GM19397 (cell line): Measurements from ENCODE around the gene ACADL.
"Not testable (repeated sequence)": the region's sequence is repeated elsewhere in the genome, so short reads cannot be mapped to it uniquely, and the experiment has no call there.

Experiments
- ATAC-seq: cut with Tn5 transposase; IDR thresholded peaks from one replicate; pipeline ENCODE4 v1.9.1; 2021; ENCODE audit warnings: mild to moderate bottlenecking, moderate library complexity; ENCODE audit not compliant: unreplicated experiment

ACADL gene

DNA sequence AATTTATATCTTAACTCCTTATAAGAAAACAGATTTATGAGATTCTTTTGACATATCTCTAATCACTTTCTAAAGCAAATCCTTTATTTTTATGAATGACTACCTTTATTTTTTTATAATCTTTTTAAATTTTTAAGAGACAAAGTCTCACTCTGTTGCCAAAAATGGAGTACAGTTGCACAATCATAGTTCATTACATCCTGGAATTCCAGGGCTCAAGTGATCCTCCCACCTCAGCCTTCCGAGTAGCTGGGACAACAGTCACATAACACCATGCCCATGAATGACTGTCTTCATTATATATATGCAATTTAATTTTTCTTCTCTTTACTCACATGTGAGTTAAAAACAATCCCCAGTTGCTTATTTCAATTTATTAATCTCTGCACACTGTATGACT, 21.7 kb downstream of the ACADL start:
- ATAC-seq = no peak

DNA sequence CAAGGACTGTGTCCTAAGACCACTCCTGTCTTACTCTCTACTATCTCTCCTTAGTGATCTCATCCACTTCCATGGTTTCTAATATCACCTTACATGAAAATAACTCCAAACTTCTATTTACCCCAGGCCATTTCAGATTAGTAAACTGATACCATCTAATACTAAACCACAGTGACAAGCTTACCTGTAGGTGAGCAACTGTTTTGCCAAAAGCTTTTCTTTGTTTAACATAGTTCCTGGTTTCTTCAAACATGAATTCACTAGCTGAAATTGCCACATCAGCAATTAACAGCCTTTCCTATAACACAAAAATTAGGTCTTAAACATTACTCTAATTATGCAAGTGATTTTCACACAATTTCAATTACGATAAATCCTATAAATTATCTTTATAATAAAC, 22.1 kb downstream of the ACADL start:
- ATAC-seq = no peak

DNA sequence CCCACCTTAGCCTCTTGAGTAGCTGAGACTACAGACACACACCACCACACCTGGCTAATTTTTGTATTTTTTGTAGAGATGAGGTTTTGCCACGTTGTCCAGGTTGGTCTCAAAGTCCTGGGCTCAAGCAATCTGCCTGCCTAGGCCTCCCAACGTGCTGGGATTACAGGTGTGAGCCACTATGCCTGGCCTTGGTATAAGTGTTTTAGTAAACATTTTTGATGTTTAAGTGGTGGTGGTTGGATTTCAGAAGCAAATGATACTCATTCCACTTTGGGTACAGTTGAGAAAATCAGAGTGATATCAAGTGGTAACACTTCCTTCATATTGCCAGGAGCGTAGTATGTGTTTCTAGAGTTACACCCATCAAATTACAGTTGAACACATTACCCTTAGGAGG, 25.4 kb downstream of the ACADL start:
- ATAC-seq = no peak

DNA sequence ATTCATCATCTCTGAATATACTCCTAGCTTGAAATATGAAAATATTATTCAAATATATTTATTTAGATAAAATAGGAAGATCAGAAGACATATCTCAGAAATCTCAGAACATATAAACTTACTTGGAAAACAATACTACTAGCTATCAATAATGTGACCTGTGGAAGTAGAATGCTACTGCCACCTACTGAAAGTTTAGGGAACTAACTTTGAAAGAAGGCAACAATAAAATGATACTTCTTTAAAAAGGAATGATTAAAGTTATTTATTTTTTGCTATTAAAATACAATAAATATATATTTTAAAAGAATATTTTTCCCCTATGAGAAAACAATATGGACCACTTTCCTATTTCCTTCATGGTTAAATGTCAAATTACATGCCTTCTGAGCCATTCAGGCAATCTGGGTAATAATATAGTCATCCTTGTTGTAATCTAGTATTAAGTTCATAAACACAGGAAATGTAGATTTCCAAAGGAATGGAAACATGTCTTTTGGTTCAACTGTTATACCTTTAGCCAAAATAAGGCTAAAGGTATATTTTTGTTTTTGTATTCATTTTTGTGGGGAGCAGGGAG, 26.0 kb downstream of the ACADL start:
- ATAC-seq = no peak

DNA sequence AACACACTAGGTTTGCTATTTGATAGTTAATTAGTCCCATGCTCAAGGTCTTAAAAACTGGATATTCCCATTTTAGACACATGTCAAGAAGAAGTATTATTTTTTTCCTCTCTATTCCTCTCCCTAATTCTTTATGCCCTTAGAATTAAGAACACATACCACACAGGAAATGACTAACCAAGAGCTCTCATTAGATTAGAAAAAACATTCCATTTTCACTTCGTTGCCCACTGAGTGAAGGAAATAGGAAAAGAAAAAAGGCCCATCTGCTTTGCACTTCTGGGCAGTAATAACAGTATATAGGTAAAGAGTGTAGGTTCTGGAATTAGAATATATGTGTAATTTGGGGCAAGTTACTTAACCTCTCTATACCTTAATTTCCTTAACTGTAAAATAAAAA, 26.9 kb downstream of the ACADL start:
- no peak for ATAC-seq

DNA sequence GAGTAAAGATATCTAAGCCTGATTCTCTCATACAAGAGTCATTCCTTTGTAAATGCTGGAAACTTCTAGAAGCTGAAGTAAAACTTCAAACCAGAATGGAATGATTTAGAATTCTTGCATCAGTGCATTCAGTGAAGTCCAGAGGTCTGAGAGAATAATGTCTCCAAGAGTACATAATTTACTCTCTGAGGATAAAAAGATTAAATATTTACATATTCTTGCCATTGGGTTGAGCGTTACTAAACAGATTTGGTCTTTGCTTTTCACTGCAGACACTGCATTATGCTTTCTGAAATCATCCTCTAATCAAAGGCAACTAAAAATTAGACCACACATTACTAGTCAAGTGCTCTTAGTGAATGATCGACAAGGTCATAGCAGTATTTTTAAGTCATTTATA, 27.5 kb downstream of the ACADL start:
- no peak for ATAC-seq

DNA sequence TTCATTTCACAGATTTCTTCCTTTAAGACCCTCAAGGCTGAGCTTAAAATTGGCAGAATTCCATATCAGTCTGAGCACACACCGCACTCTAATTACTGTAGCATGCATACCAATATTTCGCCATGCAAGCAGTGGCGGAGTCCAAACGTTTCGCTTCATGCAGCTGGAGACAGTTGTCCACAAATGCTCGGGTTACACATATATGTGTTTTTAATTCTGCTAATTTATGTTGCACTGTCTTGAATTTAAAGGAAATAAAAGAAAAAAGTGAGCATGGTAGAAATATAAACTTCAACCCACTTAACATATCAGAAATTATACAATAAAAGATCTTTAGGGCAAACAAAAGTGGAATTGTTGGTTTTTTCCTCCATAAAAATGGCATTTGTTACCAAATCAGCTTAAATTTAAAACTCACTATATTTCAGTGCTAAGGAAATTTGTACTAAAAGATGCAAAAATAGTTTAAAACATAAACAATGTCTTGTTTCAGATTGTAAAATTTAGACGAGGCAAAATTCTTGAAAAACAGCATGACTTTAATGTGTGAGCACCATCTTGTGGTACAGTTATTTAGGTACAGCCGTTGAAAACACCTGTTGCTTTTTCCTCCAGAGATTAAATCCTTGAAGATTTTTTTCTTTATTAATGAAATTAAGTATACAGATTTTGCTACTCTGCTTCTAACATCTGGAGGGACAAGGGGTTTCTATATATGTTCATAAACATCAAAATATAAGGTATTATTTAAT, 30.0 kb downstream of the ACADL start:
- ATAC-seq = no peak

DNA sequence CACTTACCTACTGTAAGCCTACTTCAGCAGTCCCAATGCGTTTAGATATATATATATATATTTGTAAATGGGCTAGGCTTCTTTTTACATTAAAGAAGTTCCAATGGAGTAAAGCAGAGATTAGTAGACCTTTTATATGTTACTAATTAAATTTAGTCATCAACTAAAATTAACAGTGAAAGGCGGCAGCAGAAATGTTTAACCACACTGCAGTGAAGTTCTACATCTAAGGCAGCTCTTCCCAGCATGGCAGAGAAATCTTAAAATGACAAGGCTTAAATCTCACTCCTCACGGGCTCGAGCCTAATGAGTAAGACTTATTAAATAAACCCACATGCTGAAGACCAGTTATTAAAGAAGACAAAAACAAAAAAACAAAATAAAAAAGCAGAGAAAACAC, 34.9 kb downstream of the ACADL start:
- peak; percentile 43 for ATAC-seq

DNA sequence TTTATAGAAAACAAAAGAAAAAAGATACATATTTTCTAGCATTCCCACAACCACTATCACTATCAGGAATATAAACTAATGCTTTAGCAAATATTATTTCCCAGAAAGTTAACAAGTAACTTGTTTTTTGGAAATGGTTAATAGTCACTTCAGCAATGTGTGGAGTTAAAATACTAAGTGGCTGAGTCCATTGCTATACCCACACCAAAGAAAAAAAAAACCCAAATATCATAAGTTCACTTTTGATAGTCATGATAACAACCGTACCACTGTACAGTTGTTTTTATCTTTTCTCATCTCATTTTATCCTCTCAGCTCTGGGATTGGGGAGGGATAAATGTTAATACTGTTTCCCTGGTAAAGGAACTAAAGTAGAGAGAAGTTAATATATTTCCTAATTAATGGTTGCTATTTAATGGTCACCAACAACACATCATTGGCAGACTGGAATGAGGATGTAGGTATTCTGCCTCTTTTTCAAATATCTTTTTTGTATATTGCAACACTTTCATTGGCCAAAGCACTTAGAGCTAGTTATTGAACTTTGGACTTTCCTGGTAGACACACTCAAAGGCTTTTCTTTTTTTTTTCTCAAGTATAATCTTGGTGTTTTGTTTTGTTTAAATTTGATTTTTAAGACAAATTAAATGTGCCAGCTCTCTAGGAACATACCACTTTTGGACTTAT, 35.7 kb downstream of the ACADL start:
- peak; percentile 61 for ATAC-seq

DNA sequence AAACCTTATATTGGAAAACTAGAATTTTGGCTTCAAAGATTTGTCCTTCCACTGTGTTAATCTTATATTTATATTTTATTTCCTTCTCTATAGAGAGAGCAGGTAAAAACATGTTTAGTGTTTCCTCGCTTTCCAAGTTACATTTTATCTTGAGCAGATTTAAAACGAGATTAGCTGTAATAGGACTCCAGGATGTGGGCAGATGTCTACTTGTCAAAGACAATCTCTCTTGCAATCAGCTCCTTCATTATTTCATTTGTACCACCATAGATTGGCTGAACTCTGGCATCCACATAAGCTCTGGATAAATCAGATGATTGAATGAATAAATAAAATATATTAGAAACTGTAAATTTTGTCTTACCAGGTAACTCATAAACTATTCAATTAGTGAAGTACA, 36.5 kb downstream of the ACADL start:
- ATAC-seq = no peak

DNA sequence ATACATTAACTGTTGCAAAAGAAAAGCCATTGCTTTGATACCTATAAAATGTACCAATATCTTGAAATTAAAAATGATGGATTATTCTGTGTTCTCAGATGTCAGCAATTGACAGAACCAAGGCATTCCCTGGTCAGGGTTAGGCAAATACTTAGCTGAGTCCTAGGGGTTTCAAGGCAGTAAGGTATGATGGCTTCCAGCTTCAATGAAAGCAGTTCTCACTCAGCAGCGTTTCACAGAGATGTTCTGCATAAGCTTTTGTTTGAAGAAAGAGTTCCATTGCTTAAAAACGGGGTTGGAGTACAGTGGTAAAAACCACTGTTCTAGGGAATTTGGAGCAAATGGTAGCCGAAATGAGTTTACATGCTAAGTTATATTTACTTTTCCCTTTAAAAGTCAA, 37.1 kb downstream of the ACADL start:
- no peak for ATAC-seq

DNA sequence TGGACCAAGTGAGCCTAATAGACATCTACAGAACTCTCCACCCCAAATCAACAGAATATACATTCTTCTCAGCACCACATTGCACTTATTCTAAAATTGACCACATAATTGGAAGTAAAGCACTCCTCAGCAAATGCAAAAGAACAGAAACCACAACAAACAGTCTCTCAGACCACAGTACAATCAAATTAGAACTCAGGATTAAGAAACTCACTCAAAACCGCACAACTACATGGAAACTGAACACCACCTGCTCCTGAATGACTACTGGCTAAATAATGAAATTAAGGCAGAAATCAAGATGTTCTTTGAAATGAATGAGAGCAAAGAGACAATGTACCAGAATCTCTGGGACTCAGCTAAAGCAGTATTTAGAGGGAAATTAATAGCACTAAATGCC, 41.3 kb downstream of the ACADL start:
- ATAC-seq = not testable (repeated sequence)

DNA sequence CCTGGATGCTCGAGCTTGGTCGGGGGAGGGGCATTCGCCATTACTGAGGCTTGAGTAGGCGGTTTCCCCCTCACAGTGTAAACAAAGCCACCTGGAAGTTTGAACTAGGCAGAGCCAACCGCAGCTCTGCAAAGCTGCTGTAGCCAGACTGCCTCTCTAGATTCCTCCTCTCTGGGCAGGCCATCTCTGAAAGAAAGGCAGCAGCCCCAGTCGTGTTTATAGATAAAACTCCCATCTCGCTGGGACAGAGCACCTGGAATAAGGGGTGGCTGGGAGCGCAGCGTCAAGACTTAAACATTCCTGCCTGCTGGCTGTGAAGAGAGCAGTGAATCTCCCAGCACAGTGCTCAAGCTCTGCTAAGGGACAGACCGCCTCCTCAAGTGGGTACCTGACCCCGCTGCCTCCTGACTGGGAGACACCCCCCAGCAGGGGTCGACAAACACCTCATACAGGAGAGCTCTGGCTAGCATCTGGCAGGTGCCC, 43.6 kb downstream of the ACADL start:
- ATAC-seq = not testable (repeated sequence)

DNA sequence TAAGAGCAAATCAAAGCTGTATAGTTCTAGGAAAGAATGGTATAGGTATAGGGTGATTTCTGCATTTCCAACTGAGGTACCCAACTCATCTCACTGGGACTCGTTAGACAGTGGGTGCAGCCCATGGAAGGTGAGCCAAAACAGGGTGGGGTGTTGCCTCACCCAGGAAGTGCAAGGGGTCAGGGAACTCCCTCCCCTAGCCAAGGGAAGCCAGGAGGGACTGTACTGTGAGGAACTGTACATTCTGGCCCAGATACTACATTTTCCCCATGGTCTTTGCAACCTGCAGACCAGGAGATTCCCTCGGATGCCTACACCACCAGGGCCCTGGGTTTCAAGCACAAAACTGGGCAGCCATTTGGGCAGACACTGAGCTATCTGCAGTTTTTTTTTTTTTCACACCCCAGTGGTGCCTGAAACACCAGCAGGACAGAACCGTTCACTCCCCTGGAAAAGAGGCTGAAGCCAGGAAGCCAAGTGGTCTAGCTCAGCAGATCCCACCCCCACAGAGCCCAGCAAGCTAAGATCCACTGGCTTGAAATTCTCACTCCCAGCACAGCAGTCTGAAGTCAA, 44.1 kb downstream of the ACADL start:
- ATAC-seq = not testable (repeated sequence)

DNA sequence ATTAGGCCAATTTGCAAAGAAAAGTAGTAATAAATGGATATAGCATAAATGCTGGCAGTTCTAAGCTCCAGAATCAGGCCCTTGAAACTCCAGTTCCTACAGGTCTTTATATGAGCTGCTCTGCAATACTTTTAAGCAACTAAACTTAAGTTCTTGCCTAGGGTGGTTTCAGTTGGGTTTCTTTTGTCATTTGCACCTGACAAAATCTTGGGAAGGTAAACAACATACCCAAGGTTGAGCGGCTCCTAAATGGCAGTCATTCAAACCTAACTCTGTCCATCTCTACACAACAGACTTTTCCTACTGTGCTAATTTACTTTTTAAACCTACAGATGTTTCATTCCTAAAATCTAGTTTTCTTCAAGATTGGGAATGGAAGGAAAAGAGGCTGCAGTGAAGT, 44.8 kb downstream of the ACADL start:
- no peak for ATAC-seq

DNA sequence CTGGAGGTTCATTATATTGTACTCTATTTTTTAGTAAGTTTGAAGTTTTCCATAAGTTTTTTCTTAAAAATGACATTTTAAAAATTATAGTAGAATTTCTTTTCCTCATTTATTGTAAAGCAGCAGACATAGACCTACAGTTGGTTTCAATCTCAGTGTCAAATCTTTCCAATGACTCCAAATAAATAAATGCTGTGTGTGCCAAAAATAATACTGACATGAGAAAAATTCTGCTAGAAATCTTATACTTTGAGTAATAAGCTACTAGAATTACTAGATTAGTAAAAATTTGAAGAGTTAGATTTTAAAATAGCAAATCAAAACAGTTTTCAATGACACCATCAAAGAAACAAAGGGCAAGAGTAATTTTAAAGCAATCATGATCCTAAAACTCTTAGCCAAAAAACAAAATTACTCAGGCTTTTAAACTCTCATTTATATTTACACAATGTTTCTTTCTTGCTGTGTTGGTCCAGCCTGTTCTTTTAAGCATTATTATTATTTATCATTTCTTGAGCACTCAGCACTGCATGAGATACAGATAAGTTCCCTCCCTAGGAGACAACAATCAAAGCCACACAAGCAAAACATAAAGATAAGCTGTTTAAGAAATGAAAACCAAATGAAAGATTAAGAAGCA, 45.8 kb downstream of the ACADL start:
- no peak for ATAC-seq

DNA sequence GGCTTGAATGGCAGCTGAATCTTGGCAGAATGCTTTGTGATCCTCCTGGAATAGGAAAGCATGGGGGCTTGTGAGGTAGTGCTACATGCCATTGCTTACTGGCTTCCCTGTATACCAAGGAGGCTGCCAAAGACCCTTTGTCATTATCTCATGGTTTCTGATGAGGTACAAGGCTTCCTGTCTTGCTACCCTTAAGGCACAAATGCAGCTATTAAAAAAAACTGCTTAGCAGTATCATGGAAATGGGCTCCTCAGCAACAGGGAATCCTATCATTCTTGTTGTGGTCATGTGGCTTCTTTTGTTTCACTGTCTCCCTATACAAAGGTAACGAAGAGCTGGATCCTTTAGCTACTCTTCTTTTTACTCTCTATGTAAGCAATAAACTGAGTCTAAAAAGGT, 47.5 kb downstream of the ACADL start:
- ATAC-seq = no peak

DNA sequence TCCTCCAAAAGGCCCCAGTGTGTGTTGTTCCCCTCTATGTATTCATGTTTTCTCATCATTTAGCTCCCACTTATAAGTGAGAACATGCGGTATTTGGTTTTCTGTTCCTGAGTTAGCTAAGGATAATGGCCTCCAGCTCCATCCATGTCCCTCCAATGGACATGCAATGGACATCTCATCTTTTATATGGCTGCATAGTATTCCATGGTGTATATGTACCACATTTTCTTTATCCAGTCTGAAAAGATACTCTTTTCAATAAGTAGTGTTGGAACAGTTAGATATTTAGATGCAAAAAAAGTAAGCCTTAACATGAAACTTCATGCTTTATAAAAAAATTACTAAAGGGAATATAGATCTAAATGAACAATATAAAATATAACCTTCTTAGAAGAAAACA, 48.1 kb downstream of the ACADL start:
- not testable (repeated sequence) for ATAC-seq

DNA sequence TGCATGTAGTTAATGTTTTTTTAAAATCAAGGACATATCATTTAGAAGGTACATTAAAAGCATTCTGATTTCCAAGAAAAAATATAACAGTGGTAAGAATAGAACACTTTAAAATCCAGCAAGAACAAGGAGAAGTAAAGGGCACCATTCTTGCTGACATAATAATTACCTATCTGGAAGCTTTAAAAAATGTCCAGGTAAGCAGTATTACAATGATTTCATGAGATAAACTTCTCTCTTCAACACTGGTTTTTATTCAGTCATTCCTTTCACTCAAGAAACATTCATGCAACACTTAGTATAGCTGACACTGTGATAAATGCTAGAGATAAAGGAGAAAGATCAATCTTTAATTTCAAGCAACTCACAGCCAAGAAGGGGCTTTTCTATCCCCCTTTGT, 51.2 kb downstream of the ACADL start:
- no peak for ATAC-seq

DNA sequence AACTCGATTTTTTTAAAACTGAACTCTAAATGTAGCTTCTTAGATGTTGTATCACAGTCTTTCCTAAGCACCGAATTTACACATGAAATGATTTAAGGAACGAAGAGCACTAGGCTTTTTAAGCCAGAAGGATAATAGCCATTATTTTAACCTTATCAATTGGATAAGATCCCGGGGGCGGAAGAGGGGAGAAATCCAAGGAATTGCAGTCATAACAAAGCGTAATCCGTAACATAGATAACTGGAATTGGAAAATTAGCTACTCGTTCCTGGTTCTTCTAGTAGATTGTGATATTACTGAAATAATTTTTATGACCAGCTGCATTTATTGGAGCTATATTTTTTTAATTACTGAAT, 53.0 kb downstream of the ACADL start:
- no peak for ATAC-seq
